Measurements from ENCODE around the gene SMYD3. TPM values are rescaled to one million over a fixed set of nuclear protein-coding genes. Genes with fewer than 3 reads are reported as not detected.

SMYD3 gene
- total RNA-seq, 4 donors from 2014 or later, result 33.7 to 105 (median 51.4) TPM

GRCh38 chr1:246304484-246305259, 202.4 kb downstream of the SMYD3 start:
- WGBS, 2 donors, result 95 to 97% methylated on average over 5 of the region's 5 CpGs
- DNase-seq, result no peak
- H3K36me3 ChIP-seq, result no peaks in the 10 kb centered on the region
- H3K4me3 ChIP-seq (replicated peaks in 1 of 3), result no peak overlapping the region
- no peaks in the 10 kb centered on the region for H3K27me3 ChIP-seq
- TF ChIP-seq CTCF (IDR thresholded peaks at IDR 0.05) (no peak), POLR2A (IDR thresholded peaks at IDR 0.05) (no peak)
- no peaks in the 10 kb centered on the region for H3K9me3 ChIP-seq
- H3K27ac ChIP-seq, result no peak overlapping the region
- peaks cover 11 to 23% of the 10 kb centered on the region in 2 donors for H3K4me1 ChIP-seq
- intact Hi-C loops (cut with DNase I), result no loop called here

GRCh38 chr1:246302711-246303317, 204.3 kb downstream of the SMYD3 start:
- Histone ChIP-seq H3K27ac (peak overlapping the region in 2 of 3 donors; percentile 28 to 31), H3K4me1 (peaks cover 11 to 23% of the 10 kb centered on the region in 2 donors), H3K36me3 (no peaks in the 10 kb centered on the region), H3K27me3 (no peaks in the 10 kb centered on the region), H3K4me3 (replicated peaks in 1 of 3) (no peak overlapping the region), H3K9me3 (no peaks in the 10 kb centered on the region)
- 26 to 43% methylated on average over 2 of the region's 2 CpGs for WGBS, 2 donors
- peak; percentile 30 for DNase-seq
- no peak for TF ChIP-seq POLR2A (IDR thresholded peaks at IDR 0.05)
- no peak for TF ChIP-seq CTCF (IDR thresholded peaks at IDR 0.05)
- intact Hi-C loops (cut with DNase I), result no loop called here

- H3K27me3 ChIP-seq, result no peaks in the 10 kb centered on the region
- H3K4me3 ChIP-seq (replicated peaks in 1 of 3), result no peak overlapping the region
- intact Hi-C loops (cut with DNase I), result no loop called here
- no peak for DNase-seq
- no peak for TF ChIP-seq POLR2A (IDR thresholded peaks at IDR 0.05)
- no peak for TF ChIP-seq CTCF (IDR thresholded peaks at IDR 0.05)
- no peaks in the 10 kb centered on the region for H3K9me3 ChIP-seq
- peak overlapping the region in 2 of 3 donors; percentile 28 to 31 for H3K27ac ChIP-seq
- H3K36me3 ChIP-seq, result no peaks in the 10 kb centered on the region
- peaks cover 11 to 23% of the 10 kb centered on the region in 2 donors for H3K4me1 ChIP-seq
- 78 to 100% methylated on average over 1 of the region's 1 CpG for WGBS, 2 donors
Observed at GRCh38 chr1:246302251-246302625, 204.8 kb downstream of the SMYD3 start.

GRCh38 chr1:246301553-246302250, 205.4 kb downstream of the SMYD3 start:
- intact Hi-C loops (cut with DNase I), result no loop called here
- H3K36me3 ChIP-seq, result no peaks in the 10 kb centered on the region
- peaks cover 11 to 23% of the 10 kb centered on the region in 2 donors for H3K4me1 ChIP-seq
- 90 to 91% methylated on average over 6 of the region's 6 CpGs for WGBS, 2 donors
- no peak for DNase-seq
- H3K27me3 ChIP-seq, result no peaks in the 10 kb centered on the region
- H3K9me3 ChIP-seq, result no peaks in the 10 kb centered on the region
- no peak for TF ChIP-seq POLR2A (IDR thresholded peaks at IDR 0.05)
- TF ChIP-seq CTCF (IDR thresholded peaks at IDR 0.05), result no peak
- H3K27ac ChIP-seq, result peak overlapping the region in 1 of 3 donors; percentile 18
- H3K4me3 ChIP-seq (replicated peaks in 1 of 3), result no peak overlapping the region
